GM18507 (cell line): Measurements from ENCODE around the gene ZDHHC22.

Source experiments
- DNase-seq: peaks from one replicate; pipeline ENCODE4 v3.0.0; 2011; ENCODE audit warnings: low read depth; ENCODE audit not compliant: insufficient read length; ENCODE audit errors: extremely low spot score
- FAIRE-seq: peaks from 2 replicates; lab custom pipeline; 2011; peaks lifted over from hg19 to GRCh38; lab: Jason Lieb, UNC

The ZDHHC22 gene

GRCh38 chr14:77109656-77110055 is 31.9 kb downstream of the ZDHHC22 start:
- FAIRE-seq, result no peak
- no peak for DNase-seq

- FAIRE-seq (no peak), DNase-seq (no peak)
These were observed 32.8 kb downstream of the ZDHHC22 start for GRCh38 chr14:77108753-77109152.

GRCh38 chr14:77107228-77107627 is 34.4 kb downstream of the ZDHHC22 start:
- DNase-seq, result no peak
- FAIRE-seq, result no peak

GRCh38 chr14:77106666-77107065 is 34.9 kb downstream of the ZDHHC22 start:
- no peak for FAIRE-seq
- DNase-seq, result no peak

- FAIRE-seq, result no peak
- DNase-seq, result no peak
These were observed 36.2 kb downstream of the ZDHHC22 start for GRCh38 chr14:77105145-77105939.

GRCh38 chr14:77104393-77104792 is 37.2 kb downstream of the ZDHHC22 start:
- DNase-seq, result no peak
- no peak for FAIRE-seq

- no peak for FAIRE-seq
- no peak for DNase-seq
These were observed 37.6 kb downstream of the ZDHHC22 start for GRCh38 chr14:77103951-77104350.

- DNase-seq (no peak), FAIRE-seq (no peak)
These were observed 38.1 kb downstream of the ZDHHC22 start for GRCh38 chr14:77103475-77103874.

GRCh38 chr14:77102154-77102553 is 39.4 kb downstream of the ZDHHC22 start:
- no peak for FAIRE-seq

GRCh38 chr14:77100961-77101360 is 40.6 kb downstream of the ZDHHC22 start:
- peak; percentile 57 for FAIRE-seq

More at GRCh38 chr14:77102154-77102553, 39.4 kb downstream of the ZDHHC22 start:
- no peak for DNase-seq

GRCh38 chr14:77099425-77100167 is 42.0 kb downstream of the ZDHHC22 start:
- no peak for DNase-seq

More at GRCh38 chr14:77100961-77101360, 40.6 kb downstream of the ZDHHC22 start:
- DNase-seq, result no peak

GRCh38 chr14:77098529-77099353 is 42.9 kb downstream of the ZDHHC22 start:
- DNase-seq, result no peak
- FAIRE-seq, result no peak

More at GRCh38 chr14:77099425-77100167, 42.0 kb downstream of the ZDHHC22 start:
- FAIRE-seq, result no peak

- FAIRE-seq (peak; percentile 98), DNase-seq (peak; percentile 95)
These were observed 43.7 kb downstream of the ZDHHC22 start, which contains the start of gene CIPC for GRCh38 chr14:77097700-77098528. TSS of gene CIPC (plus strand) at chr14:77098258. CDS start at chr14:77105709, 7,451 bp downstream.

GRCh38 chr14:77097006-77097699 is 44.4 kb downstream of the ZDHHC22 start:
- no peak for DNase-seq
- FAIRE-seq, result peak; percentile 44

GRCh38 chr14:77094672-77095284 is 46.8 kb downstream of the ZDHHC22 start:
- FAIRE-seq, result peak; percentile 84

GRCh38 chr14:77092676-77093075 is 48.9 kb downstream of the ZDHHC22 start:
- DNase-seq, result no peak
- FAIRE-seq, result peak; percentile 9

More at GRCh38 chr14:77094672-77095284, 46.8 kb downstream of the ZDHHC22 start:
- no peak for DNase-seq

- no peak for FAIRE-seq
These were observed 50.1 kb downstream of the ZDHHC22 start for GRCh38 chr14:77091518-77091917.

GRCh38 chr14:77088645-77089044 is 52.9 kb downstream of the ZDHHC22 start:
- DNase-seq, result no peak

More at GRCh38 chr14:77091518-77091917, 50.1 kb downstream of the ZDHHC22 start:
- DNase-seq, result no peak

More at GRCh38 chr14:77088645-77089044, 52.9 kb downstream of the ZDHHC22 start:
- FAIRE-seq, result no peak
